ENCODE measurements around the gene C11orf65. TPM values are rescaled to one million over a fixed set of nuclear protein-coding genes. Genes with fewer than 3 reads are reported as not detected.

The C11orf65 gene
- total RNA-seq (2021; ENCODE audit: unreplicated experiment) = 1.3 TPM
- polyA plus RNA-seq (2012) = 0.74 and 0.86 TPM in 2 replicates
- percentile 45 among the genes with signal in this experiment for Bru-seq, nascent RNA
- BruChase-seq, experiment 1, labeled RNA remaining after a 6-hour chase = percentile 43 among the genes with signal in this experiment
- percentile 47 among the genes with signal in this experiment for BruChase-seq, experiment 2, labeled RNA remaining after a 2-hour chase
- long read RNA-seq, partial matches to known transcripts = 0 of 3 reads
- long read RNA-seq, other reads (novel, unspliced or antisense) = 3 of 3 reads

- peak within 1 kb of the TSS; percentile 60 to 88 for H3K4me3 ChIP-seq (replicated peaks in 1 of 2; ENCODE audit: low read depth in 1 of 2, low read length in 2 of 2)
- H3K9me3 ChIP-seq (ENCODE audit: control insufficient read depth in 1 of 2, insufficient read depth in 1 of 2, low read depth in 1 of 2, low read length in 2 of 2) = no peaks in the 10 kb centered on the region
- peak within 1 kb of the TSS; percentile 29 for H2AFZ ChIP-seq (ENCODE audit: low read depth, low read length, poor library complexity, severe bottlenecking)
- peak; percentile 99 for ATAC-seq
- ChIA-PET POLR2A (no interaction called here), RAD21 (ENCODE audit: low non-redundant PET in 1 of 2, low total read pairs in 2 of 2, uncharacterized antibody in 2 of 2, unreplicated experiment in 2 of 2) (no interaction called here), CTCF (no interaction called here)
- no TSS peak for BruUV-seq (replicated peaks)
- H3K79me2 ChIP-seq (ENCODE audit: insufficient read depth, low read length) = no peaks in the 10 kb centered on the region
- H4K20me1 ChIP-seq (ENCODE audit: insufficient read depth) = no peaks in the 10 kb centered on the region
- no peaks in the 10 kb centered on the region for H3K36me3 ChIP-seq (ENCODE audit: control insufficient read depth in 1 of 2, insufficient read depth in 2 of 2, low read length in 2 of 2)
- H3K9ac ChIP-seq (ENCODE audit: low read length) = peak within 1 kb of the TSS; percentile 87
- H3K4me1 ChIP-seq (ENCODE audit: control insufficient read depth in 1 of 2, insufficient read depth in 2 of 2, low read length in 2 of 2) = peaks cover 5 to 14% of the 10 kb centered on the region in 2 experiments; a peak in 3 of 4 replicates
- H3K4me2 ChIP-seq (ENCODE audit: low read length) = peak within 1 kb of the TSS; percentile 85
- H3K27ac ChIP-seq (ENCODE audit: low read depth, low read length) = peak within 1 kb of the TSS; percentile 86
- no peaks in the 10 kb centered on the region for H3K27me3 ChIP-seq (ENCODE audit: insufficient read depth, low read length)
- peak; percentile 96 for DNase-seq (ENCODE audit: low read depth, low spot score)
- H3K9me2 ChIP-seq (ENCODE audit: insufficient read depth) = no peaks in the 10 kb centered on the region
- intact Hi-C loops (cut with micrococcal nuclease) = loop anchor here (2.0 kb wide), 1 partner anchor 30 kb away; no protein-coding TSS in a partner anchor
- TF ChIP-seq ZBTB33 (IDR thresholded peaks at IDR 0.05; ENCODE audit: extremely low read depth, insufficient replicate concordance, low read length) (no peak), CEBPB (IDR thresholded peaks at IDR 0.05; ENCODE audit: low read depth) (no peak), EGR1 (IDR thresholded peaks at IDR 0.05; ENCODE audit: low read depth) (no peak), ELF1 (IDR thresholded peaks at IDR 0.05; ENCODE audit: borderline replicate concordance, low read depth) (no peak), EZH2 (IDR thresholded peaks at IDR 0.05) (no peak), EZH2phosphoT487 (IDR thresholded peaks at IDR 0.05; ENCODE audit: borderline replicate concordance) (no peak), TCF7L2 (IDR thresholded peaks at IDR 0.05; ENCODE audit: borderline replicate concordance, extremely low read depth, insufficient read depth, insufficient read length) (no peak), FOSL1 (IDR thresholded peaks at IDR 0.05; ENCODE audit: low read depth) (no peak), ZNF274 (IDR thresholded peaks at IDR 0.05; ENCODE audit: low read depth, low read length) (no peak), POLR2AphosphoS5 (IDR thresholded peaks at IDR 0.05; ENCODE audit: low read depth, low read length) (peak; percentile 99), SP1 (IDR thresholded peaks at IDR 0.05; ENCODE audit: low read depth) (peak; percentile 73), CBX3 (IDR thresholded peaks at IDR 0.05; ENCODE audit: low read depth) (no peak; the same call in 1 of the 2 replicates), SRF (IDR thresholded peaks at IDR 0.05; ENCODE audit: low read depth) (peak; percentile 81; the same call in 1 of the 2 replicates), ZFX (IDR thresholded peaks at IDR 0.05) (peak; percentile 65; the same call in 1 of the 2 replicates), YY1 (IDR thresholded peaks at IDR 0.05; ENCODE audit: extremely low read depth, insufficient replicate concordance, low read depth, low read length) (no peak), JUND (IDR thresholded peaks at IDR 0.05) (no peak), POLR2A (IDR thresholded peaks at IDR 0.05; ENCODE audit: borderline replicate concordance, extremely low read depth, insufficient read depth, insufficient read length) (peak; percentile 93)
- TF ChIP-seq, protein P1, sequence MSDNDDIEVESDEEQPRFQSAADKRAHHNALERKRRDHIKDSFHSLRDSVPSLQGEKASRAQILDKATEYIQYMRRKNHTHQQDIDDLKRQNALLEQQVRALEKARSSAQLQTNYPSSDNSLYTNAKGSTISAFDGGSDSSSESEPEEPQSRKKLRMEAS (IDR thresholded peaks at IDR 0.05) = no peak; the same call in 1 of the 2 replicates
- TF ChIP-seq, protein P2, sequence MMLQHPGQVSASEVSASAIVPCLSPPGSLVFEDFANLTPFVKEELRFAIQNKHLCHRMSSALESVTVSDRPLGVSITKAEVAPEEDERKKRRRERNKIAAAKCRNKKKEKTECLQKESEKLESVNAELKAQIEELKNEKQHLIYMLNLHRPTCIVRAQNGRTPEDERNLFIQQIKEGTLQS (IDR thresholded peaks at IDR 0.05) = no peak
- TF ChIP-seq, protein P3, sequence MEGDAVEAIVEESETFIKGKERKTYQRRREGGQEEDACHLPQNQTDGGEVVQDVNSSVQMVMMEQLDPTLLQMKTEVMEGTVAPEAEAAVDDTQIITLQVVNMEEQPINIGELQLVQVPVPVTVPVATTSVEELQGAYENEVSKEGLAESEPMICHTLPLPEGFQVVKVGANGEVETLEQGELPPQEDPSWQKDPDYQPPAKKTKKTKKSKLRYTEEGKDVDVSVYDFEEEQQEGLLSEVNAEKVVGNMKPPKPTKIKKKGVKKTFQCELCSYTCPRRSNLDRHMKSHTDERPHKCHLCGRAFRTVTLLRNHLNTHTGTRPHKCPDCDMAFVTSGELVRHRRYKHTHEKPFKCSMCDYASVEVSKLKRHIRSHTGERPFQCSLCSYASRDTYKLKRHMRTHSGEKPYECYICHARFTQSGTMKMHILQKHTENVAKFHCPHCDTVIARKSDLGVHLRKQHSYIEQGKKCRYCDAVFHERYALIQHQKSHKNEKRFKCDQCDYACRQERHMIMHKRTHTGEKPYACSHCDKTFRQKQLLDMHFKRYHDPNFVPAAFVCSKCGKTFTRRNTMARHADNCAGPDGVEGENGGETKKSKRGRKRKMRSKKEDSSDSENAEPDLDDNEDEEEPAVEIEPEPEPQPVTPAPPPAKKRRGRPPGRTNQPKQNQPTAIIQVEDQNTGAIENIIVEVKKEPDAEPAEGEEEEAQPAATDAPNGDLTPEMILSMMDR (IDR thresholded peaks at IDR 0.05 in 2 of 3, conservative IDR thresholded peaks at IDR 0.05 in 1 of 3; ENCODE audit: borderline replicate concordance in 1 of 3, insufficient read depth in 1 of 3, low read depth in 2 of 3, low read length in 2 of 3) = no peak
Measured at GRCh38 chr11:108467091-108467823, at the start of gene C11orf65. Gene C11orf65 (minus strand): TSS chr11:108467529. CDS start chr11:108461559, 5,970 bp downstream.

Measured in HCT116 (cell line).